IPS DF 6.9 (cell line): Measurements from ENCODE around the gene KIF25.

Experiments
- DNase-seq: peaks from one replicate; pipeline ENCODE4 v3.0.0-alpha.2; 2013; ENCODE audit warnings: low read depth, low spot score
- H3K27ac ChIP-seq: one replicate; pipeline ENCODE4 v1.5.1; 2013; ENCODE audit warnings: low read length, control low read depth
- H3K27me3 ChIP-seq: 2 replicates; pipeline ENCODE4 v1.6.1; 2013; ENCODE audit warnings: mild to moderate bottlenecking, low read length; ENCODE audit not compliant: control insufficient read depth, insufficient read depth
- H3K36me3 ChIP-seq: 2 replicates; pipeline ENCODE4 v1.6.1; 2013; ENCODE audit warnings: low read length; ENCODE audit not compliant: control insufficient read depth, insufficient read depth
- H3K4me1 ChIP-seq: 2 replicates; pipeline ENCODE4 v1.6.1; 2013; ENCODE audit warnings: low read length; ENCODE audit not compliant: control insufficient read depth, insufficient read depth
- H3K4me3 ChIP-seq: 2 replicates; pipeline ENCODE4 v1.5.1; 2013; ENCODE audit warnings: mild to moderate bottlenecking, low read length
- H3K9me3 ChIP-seq: 2 replicates; pipeline ENCODE4 v1.6.1; 2013; ENCODE audit warnings: low read length, inconsistent platforms; ENCODE audit not compliant: control insufficient read depth, insufficient read depth
- WGBS: extraction: QIAGEN DNeasy Blood & Tissue Kit; methylation state at CpG from one replicate; pipeline ENCODE4 v1.1.7; 2013; ENCODE audit warnings: mixed read lengths, missing lambda C conversion rate; ENCODE audit not compliant: insufficient read length, insufficient coverage; 5-methylcytosine and 5-hydroxymethylcytosine counted together

KIF25 gene

GRCh38 chr6:167984144-167984719 is 13.2 kb upstream of the KIF25 start:
- WGBS: no CpG with 5 or more reads among the region's 11 CpGs
- Histone ChIP-seq H3K27ac (no peak overlapping the region), H3K4me1 (no peaks in the 10 kb centered on the region), H3K4me3 (no peak overlapping the region), H3K36me3 (peaks cover 2% of the 10 kb centered on the region; the same call in 1 of the 2 replicates), H3K27me3 (no peaks in the 10 kb centered on the region), H3K9me3 (no peaks in the 10 kb centered on the region)
- DNase-seq: no peak

DNA sequence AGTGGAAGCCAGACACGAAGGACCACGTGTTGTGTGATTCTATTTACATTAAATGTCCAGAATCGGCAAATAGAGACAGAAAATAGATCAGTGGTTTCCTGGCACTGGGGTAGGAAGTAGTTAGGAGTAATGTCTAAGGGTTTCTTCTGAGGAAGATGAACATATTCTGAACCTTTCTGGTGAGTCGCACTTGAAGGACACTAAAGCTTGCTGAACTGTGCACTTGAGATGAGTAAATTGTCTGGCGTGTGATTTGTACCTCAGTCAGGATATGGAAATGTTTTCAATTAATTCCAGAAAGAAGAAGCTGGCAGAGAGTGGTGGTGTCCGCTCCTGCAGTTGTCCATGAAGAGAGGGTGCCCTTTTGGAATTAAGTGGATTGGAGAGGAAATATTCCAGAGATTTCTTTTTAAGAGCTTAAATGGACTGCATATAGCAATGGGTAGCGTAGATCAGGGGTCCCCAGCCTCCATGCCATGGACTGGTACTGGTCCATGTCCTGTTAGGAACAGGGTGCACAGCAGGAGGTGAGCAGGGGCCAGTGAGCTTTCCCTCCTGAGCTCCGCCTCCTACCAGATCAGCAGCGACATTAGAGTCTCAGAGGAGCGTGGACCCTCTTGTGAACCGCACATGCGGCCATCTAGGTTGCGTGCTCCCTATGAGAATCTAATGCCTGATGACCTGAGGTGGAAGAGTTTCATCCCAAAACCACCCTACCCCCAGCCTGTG is 12.4 kb upstream of the KIF25 start:
- Histone ChIP-seq H3K4me3 (no peak overlapping the region), H3K9me3 (no peaks in the 10 kb centered on the region), H3K27me3 (no peaks in the 10 kb centered on the region), H3K4me1 (no peaks in the 10 kb centered on the region), H3K36me3 (peaks cover 2% of the 10 kb centered on the region; the same call in 1 of the 2 replicates), H3K27ac (no peak overlapping the region)
- no CpG with 5 or more reads among the region's 13 CpGs for WGBS
- no peak for DNase-seq

DNA sequence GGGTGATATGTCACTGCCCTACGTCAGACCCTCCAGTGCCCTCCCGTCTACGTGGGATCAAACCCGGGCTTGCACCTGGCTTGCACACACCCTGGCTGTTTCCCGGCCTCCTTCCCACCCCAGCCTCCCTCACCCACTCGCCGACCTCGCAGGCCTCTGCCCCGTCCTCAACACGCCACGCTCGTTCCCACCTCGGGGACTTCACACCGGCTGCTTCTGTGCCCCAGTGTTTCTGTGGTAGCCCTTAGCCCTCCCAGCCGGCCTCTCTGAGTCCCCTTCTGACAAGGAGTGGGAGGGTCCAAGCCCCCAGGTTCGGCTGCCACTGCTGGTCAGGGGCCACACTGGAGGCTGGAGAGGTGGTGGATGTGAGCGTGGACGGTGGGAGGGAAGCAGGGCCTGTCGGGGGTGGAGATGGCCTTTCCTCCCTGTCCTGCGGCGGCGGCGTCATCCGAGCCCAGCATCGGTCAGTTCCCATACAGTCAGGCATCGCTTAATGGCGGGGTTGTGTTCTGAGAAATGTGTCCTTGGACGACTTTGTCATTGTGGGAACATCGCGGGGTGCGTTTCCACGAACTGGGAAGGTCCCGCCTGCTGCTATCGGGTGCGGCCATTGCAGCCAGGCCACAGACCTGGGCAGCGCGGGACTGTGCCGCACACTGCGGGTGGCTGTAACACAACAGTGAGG is 11.4 kb upstream of the KIF25 start:
- no peaks in the 10 kb centered on the region for H3K9me3 ChIP-seq
- H3K27me3 ChIP-seq: no peaks in the 10 kb centered on the region
- H3K4me1 ChIP-seq: no peaks in the 10 kb centered on the region; the same call in 1 of the 2 replicates
- no peak for DNase-seq
- WGBS: no CpG with 5 or more reads among the region's 39 CpGs
- no peak overlapping the region for H3K27ac ChIP-seq
- H3K36me3 ChIP-seq: peaks cover 4% of the 10 kb centered on the region; the same call in 1 of the 2 replicates
- H3K4me3 ChIP-seq: no peak overlapping the region

DNA sequence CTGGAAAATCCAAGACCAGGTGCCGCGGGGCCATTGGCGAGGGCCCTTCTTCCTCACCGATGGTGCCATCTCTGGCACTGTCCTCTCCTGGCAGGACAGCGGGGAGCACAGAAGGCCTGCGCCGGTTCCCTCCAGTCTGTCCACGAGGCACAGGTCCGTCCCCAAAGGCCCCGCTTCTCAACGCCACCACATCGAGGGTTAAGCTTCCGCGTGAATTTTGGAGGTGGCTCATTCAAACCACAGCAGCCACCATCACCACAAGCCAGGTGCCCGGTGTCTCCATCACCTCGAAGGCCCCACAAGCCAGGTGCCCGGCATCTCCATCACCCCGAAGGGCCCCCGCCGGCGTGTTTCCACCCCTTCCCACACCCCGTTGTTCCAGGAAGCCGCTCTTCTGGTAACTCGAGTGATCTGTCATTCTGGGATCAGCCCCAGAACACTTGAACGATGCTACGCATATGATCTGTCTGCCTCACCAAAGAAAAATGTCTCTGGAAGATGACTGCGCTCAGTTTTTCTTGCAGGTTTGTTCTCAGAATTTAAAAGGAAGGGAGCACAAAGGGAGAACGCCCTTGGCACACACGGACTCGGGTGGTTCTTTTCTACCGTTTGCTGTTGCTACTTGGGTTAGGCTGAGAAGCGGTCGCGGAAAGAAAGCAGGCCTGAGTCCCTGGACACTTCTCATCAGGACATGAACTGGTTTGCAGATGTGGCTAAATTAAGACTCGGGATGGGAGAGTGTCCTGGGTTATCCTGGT is 9.9 kb upstream of the KIF25 start:
- Histone ChIP-seq H3K4me1 (no peaks in the 10 kb centered on the region; the same call in 1 of the 2 replicates), H3K36me3 (peaks cover 4% of the 10 kb centered on the region; the same call in 1 of the 2 replicates), H3K27me3 (no peaks in the 10 kb centered on the region), H3K9me3 (no peaks in the 10 kb centered on the region), H3K4me3 (no peak overlapping the region), H3K27ac (no peak overlapping the region)
- no peak for DNase-seq
- no CpG with 5 or more reads among the region's 35 CpGs for WGBS

- no peaks in the 10 kb centered on the region for H3K27me3 ChIP-seq
- no CpG with 5 or more reads among the region's 5 CpGs for WGBS
- H3K9me3 ChIP-seq: no peaks in the 10 kb centered on the region
- DNase-seq: no peak
- H3K36me3 ChIP-seq: peaks cover 4% of the 10 kb centered on the region; the same call in 1 of the 2 replicates
- H3K27ac ChIP-seq: no peak overlapping the region
- no peaks in the 10 kb centered on the region; the same call in 1 of the 2 replicates for H3K4me1 ChIP-seq
- no peak overlapping the region for H3K4me3 ChIP-seq
Observed at GRCh38 chr6:167988154-167988495, 9.3 kb upstream of the KIF25 start.

GRCh38 chr6:167988945-167989841 is 8.3 kb upstream of the KIF25 start:
- H3K27ac ChIP-seq: no peak overlapping the region
- no peak for DNase-seq
- H3K9me3 ChIP-seq: no peaks in the 10 kb centered on the region
- H3K4me3 ChIP-seq: no peak overlapping the region
- no peaks in the 10 kb centered on the region for H3K27me3 ChIP-seq
- peaks cover 1% of the 10 kb centered on the region; the same call in 1 of the 2 replicates for H3K4me1 ChIP-seq
- WGBS: no CpG with 5 or more reads among the region's 36 CpGs
- H3K36me3 ChIP-seq: peaks cover 4% of the 10 kb centered on the region; the same call in 1 of the 2 replicates

DNA sequence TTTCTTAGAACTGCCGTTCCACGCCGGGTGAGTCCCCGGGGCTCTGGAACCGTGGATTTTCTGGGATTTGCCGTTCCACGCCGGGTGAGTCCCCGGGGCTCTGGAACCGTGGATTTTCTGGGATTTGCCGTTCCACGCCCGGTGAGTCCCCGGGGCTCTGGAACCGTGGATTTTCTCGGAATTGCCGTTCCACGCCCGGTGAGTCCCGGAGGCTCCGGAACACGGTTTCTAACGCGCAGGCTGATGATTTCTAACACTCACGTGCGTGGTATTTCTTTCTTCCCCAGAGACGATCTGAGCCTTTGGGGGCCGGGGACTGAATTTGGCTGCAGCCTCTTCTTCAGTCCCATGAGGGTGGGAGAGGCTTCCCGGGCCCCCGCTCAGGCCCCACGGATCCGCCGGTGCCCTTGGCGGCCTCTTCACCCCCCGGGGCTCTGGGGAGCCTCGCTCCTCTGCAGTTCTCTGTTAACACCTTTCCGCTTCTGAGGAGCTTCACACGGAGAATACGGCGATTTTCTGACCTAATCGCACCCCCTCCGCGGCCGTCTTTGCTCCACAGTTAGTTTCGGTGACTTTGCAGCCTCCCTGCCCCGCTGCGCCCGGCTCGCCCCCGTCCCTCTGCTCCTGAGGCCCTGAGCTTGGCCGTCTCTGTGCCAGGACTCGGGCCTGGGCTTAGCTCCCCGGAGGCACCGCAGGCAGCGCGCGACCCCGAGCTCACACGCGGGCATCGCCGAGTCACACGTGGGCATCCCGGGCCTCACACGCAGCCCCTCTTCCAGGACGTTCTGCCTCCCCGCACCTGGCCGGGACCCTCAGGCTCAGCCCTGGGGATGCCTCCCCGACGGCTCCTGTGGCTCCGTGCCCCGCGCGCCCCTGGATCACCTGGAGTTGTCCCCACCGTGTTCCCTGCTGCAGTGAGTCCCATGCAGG is 7.2 kb upstream of the KIF25 start:
- Histone ChIP-seq H3K36me3 (peaks cover 4% of the 10 kb centered on the region; the same call in 1 of the 2 replicates), H3K27ac (no peak overlapping the region), H3K4me3 (no peak overlapping the region), H3K4me1 (peaks cover 1% of the 10 kb centered on the region; the same call in 1 of the 2 replicates), H3K27me3 (no peaks in the 10 kb centered on the region), H3K9me3 (no peaks in the 10 kb centered on the region)
- DNase-seq: no peak
- no CpG with 5 or more reads among the region's 75 CpGs for WGBS

- Histone ChIP-seq H3K4me3 (no peak overlapping the region), H3K36me3 (peaks cover 2% of the 10 kb centered on the region; the same call in 1 of the 2 replicates), H3K27ac (no peak overlapping the region), H3K27me3 (no peaks in the 10 kb centered on the region), H3K9me3 (no peaks in the 10 kb centered on the region), H3K4me1 (peaks cover 3% of the 10 kb centered on the region; the same call in 1 of the 2 replicates)
- DNase-seq: no peak
- no CpG with 5 or more reads among the region's 16 CpGs for WGBS
Observed at GRCh38 chr6:167993169-167993568, 4.3 kb upstream of the KIF25 start.

DNA sequence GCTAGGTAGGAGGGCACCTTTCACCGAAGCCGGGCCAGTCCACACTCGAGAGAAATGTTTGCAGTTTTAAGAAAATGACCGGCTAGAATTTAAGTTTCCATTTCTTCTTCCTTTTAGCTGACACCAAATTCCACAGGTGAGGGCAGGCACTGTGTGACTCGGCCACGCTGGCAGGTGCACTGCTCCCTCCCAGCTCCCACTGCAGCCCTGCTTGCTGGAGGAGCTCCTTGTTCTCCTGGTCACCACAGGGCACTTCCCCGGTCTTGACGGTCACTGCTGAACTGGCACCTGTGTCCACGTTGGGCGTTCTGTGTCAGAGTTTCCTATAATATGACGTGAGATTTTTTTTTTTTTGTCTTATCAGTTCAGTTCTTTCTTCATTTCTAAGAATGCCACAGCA is 3.6 kb upstream of the KIF25 start:
- DNase-seq: no peak
- H3K27ac ChIP-seq: no peak overlapping the region
- WGBS: no CpG with 5 or more reads among the region's 11 CpGs
- peaks cover 2% of the 10 kb centered on the region; the same call in 1 of the 2 replicates for H3K36me3 ChIP-seq
- H3K27me3 ChIP-seq: no peaks in the 10 kb centered on the region
- H3K4me1 ChIP-seq: peaks cover 3% of the 10 kb centered on the region; the same call in 1 of the 2 replicates
- no peaks in the 10 kb centered on the region for H3K9me3 ChIP-seq
- H3K4me3 ChIP-seq: no peak overlapping the region
